Trophoblast cell (in vitro differentiated cells and primary cell): Measurements from ENCODE around the gene ERV3-1.
A peak's percentile ranks its signal among the peaks of the same experiment; 100 is the strongest.
"Not testable (repeated sequence)": the region's sequence is repeated elsewhere in the genome, so short reads cannot be mapped to it uniquely, and the experiment has no call there.

Source experiments
- DNase-seq, 2 donors: peaks; one replicate each; pipeline ENCODE4 v3.0.0-alpha.2; 2016
- H2AFZ ChIP-seq: 2 replicates; pipeline ENCODE4 v1.6.1; 2013; ENCODE audit warnings: low read length, moderate library complexity, mild to moderate bottlenecking; ENCODE audit not compliant: insufficient read depth, poor library complexity
- H2AK5ac ChIP-seq: 2 replicates; pipeline ENCODE4 v1.6.1; 2013; ENCODE audit warnings: mild to moderate bottlenecking, low read length
- H2BK120ac ChIP-seq: 2 replicates; pipeline ENCODE4 v1.6.1; 2013; ENCODE audit warnings: low read length, mild to moderate bottlenecking, moderate library complexity; ENCODE audit not compliant: insufficient read depth, poor library complexity
- H2BK12ac ChIP-seq: 2 replicates; pipeline ENCODE4 v1.6.1; 2013; ENCODE audit warnings: mild to moderate bottlenecking, low read length, moderate library complexity
- H2BK5ac ChIP-seq: 2 replicates; pipeline ENCODE4 v1.6.1; 2013; ENCODE audit warnings: low read length, low read depth, moderate library complexity, mild to moderate bottlenecking; ENCODE audit not compliant: poor library complexity
- H3K14ac ChIP-seq: 2 replicates; pipeline ENCODE4 v1.6.1; 2013; ENCODE audit warnings: mild to moderate bottlenecking, low read length
- H3K18ac ChIP-seq: 2 replicates; pipeline ENCODE4 v1.6.1; 2013; ENCODE audit warnings: mild to moderate bottlenecking, low read length
- H3K23ac ChIP-seq: 2 replicates; pipeline ENCODE4 v1.6.1; 2013; ENCODE audit warnings: low read length
- H3K27ac ChIP-seq: 2 replicates; pipeline ENCODE4 v1.5.1; 2013; ENCODE audit warnings: low read depth, mild to moderate bottlenecking, inconsistent platforms, low read length, moderate library complexity
- H3K27me3 ChIP-seq: 2 replicates; pipeline ENCODE4 v1.6.1; 2013; ENCODE audit warnings: inconsistent platforms, mild to moderate bottlenecking, low read length, moderate library complexity; ENCODE audit not compliant: insufficient read depth
- H3K36me3 ChIP-seq, 2 experiments: 1 replicate in 1 of 2; 2 replicates in 1 of 2; pipeline ENCODE4 v1.6.1; 2013; ENCODE audit warnings: low read length in 2 of 2, mild to moderate bottlenecking in 2 of 2, moderate library complexity in 1 of 2; ENCODE audit not compliant: insufficient read depth in 2 of 2, control insufficient read depth in 1 of 2
- H3K4ac ChIP-seq: 2 replicates; pipeline ENCODE4 v1.6.1; 2013; ENCODE audit warnings: low read depth, mild to moderate bottlenecking, low read length, moderate library complexity
- H3K4me1 ChIP-seq, 2 experiments: 1 replicate in 1 of 2; 2 replicates in 1 of 2; pipeline ENCODE4 v1.6.1; 2013; ENCODE audit warnings: low read length in 2 of 2, mild to moderate bottlenecking in 2 of 2, moderate library complexity in 1 of 2; ENCODE audit not compliant: insufficient read depth in 2 of 2, control insufficient read depth in 1 of 2
- H3K4me2 ChIP-seq: 2 replicates; pipeline ENCODE4 v1.6.1; 2013; ENCODE audit warnings: inconsistent platforms, mild to moderate bottlenecking, low read length, moderate library complexity
- H3K4me3 ChIP-seq: 2 replicates; pipeline ENCODE4 v1.5.1; 2013; ENCODE audit warnings: mild to moderate bottlenecking, low read depth, low read length, inconsistent platforms
- H3K79me1 ChIP-seq: one replicate; pipeline ENCODE4 v1.6.1; 2013; ENCODE audit warnings: low read length
- H3K79me2 ChIP-seq: 2 replicates; pipeline ENCODE4 v1.6.1; 2013; ENCODE audit warnings: low read length, mild to moderate bottlenecking; ENCODE audit not compliant: control insufficient read depth, insufficient read depth, poor library complexity
- H3K9ac ChIP-seq: 2 replicates; pipeline ENCODE4 v1.6.1; 2013; ENCODE audit warnings: mild to moderate bottlenecking, low read length
- H3K9me3 ChIP-seq: 2 replicates; pipeline ENCODE4 v1.6.1; 2013; ENCODE audit warnings: low read depth, mild to moderate bottlenecking, control low read depth, inconsistent platforms, low read length; ENCODE audit not compliant: insufficient read depth
- H4K12ac ChIP-seq: 2 replicates; pipeline ENCODE4 v1.6.1; 2013; ENCODE audit warnings: low read depth, mild to moderate bottlenecking, low read length, moderate library complexity
- H4K8ac ChIP-seq: 2 replicates; pipeline ENCODE4 v1.6.1; 2013; ENCODE audit warnings: low read depth, mild to moderate bottlenecking, low read length, moderate library complexity
- H4K91ac ChIP-seq: one replicate; pipeline ENCODE4 v1.6.1; 2013; ENCODE audit warnings: low read depth, mild to moderate bottlenecking, low read length, moderate library complexity
- WGBS: extraction: QIAGEN DNeasy Blood & Tissue Kit; methylation state at CpG from one replicate; pipeline ENCODE4 v1.1.7; 2013; ENCODE audit warnings: missing lambda C conversion rate; ENCODE audit not compliant: insufficient read length, insufficient coverage; ENCODE audit errors: extremely low coverage; 5-methylcytosine and 5-hydroxymethylcytosine counted together

The ERV3-1 gene

DNA sequence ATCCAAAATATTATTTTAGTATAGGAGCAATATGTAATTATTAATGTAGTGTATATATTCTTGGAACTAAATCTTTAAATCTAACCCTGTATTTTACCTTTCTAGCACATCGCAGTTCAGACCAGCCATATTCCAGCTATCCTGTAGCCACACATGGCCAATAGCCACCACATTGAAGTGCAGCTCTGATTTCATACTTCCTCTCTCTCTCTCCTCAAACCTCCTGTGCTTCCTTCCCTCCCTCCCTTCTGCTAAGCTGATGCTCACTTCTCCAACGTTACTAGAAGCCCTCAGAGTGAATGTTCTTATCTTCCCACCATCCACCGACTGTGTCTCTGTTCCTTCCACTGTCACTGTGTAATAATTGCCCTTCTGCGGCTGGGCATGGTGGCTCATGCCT is 549 bp upstream of the ERV3-1 start:
- WGBS, result no CpG with 5 or more reads among the region's 4 CpGs
- not testable (repeated sequence) for H3K4me2 ChIP-seq, H3K4ac ChIP-seq, H3K4me3 ChIP-seq, H3K36me3 ChIP-seq, H3K79me2 ChIP-seq, H2AFZ ChIP-seq, H2BK12ac ChIP-seq, H4K12ac ChIP-seq, H3K9me3 ChIP-seq, H3K18ac ChIP-seq, H3K14ac ChIP-seq, H3K27ac ChIP-seq, H2AK5ac ChIP-seq, DNase-seq, H4K91ac ChIP-seq, H3K27me3 ChIP-seq, H2BK5ac ChIP-seq, H2BK120ac ChIP-seq, H3K4me1 ChIP-seq, H3K79me1 ChIP-seq, H3K9ac ChIP-seq, H3K23ac ChIP-seq
- peak overlapping the region; percentile 80 for H4K8ac ChIP-seq

DNA sequence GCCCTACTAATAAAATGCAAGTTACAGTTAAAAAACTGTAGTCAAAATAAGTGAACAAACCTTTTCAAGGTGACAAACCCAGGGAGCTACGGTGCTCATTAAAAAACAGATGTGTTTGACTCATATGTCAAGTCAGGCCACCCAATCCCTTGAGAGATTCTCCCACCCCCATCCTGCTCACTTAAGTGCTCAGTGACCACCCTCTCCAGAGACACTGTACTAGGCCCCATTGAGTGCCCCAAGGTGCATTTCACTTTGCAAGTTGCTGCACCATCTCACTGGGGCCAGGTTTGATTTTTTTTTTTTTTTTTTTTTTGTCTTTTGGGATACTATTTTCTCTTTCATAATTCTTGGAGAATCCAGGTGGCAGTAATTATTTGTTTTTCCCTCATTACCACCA is 1.9 kb downstream of the ERV3-1 start:
- no peak overlapping the region for H4K12ac ChIP-seq
- H3K14ac ChIP-seq, result no peak overlapping the region
- H3K27ac ChIP-seq, result no peak overlapping the region
- peaks cover 3% of the 10 kb centered on the region for H3K9me3 ChIP-seq
- DNase-seq, result no peak
- no peak overlapping the region for H2AK5ac ChIP-seq
- H3K27me3 ChIP-seq, result no peaks in the 10 kb centered on the region
- no peak overlapping the region for H3K18ac ChIP-seq
- no peak overlapping the region for H3K23ac ChIP-seq
- H2BK12ac ChIP-seq, result no peak overlapping the region
- no peak overlapping the region for H2AFZ ChIP-seq
- H3K9ac ChIP-seq, result no peak overlapping the region
- H3K79me2 ChIP-seq, result peaks cover 7% of the 10 kb centered on the region
- H3K4ac ChIP-seq, result peak overlapping the region; percentile 78
- no peak overlapping the region for H3K4me3 ChIP-seq
- H3K4me1 ChIP-seq, result peaks cover 4 to 7% of the 10 kb centered on the region in 2 experiments
- H4K91ac ChIP-seq, result no peak overlapping the region
- H4K8ac ChIP-seq, result no peak overlapping the region
- H2BK5ac ChIP-seq, result no peak overlapping the region
- no CpG with 5 or more reads among the region's 1 CpG for WGBS
- peaks cover 5% of the 10 kb centered on the region for H3K79me1 ChIP-seq
- H3K36me3 ChIP-seq, result peaks cover 9 to 12% of the 10 kb centered on the region in 2 experiments
- peak overlapping the region; percentile 47 for H3K4me2 ChIP-seq
- H2BK120ac ChIP-seq, result no peak overlapping the region

DNA sequence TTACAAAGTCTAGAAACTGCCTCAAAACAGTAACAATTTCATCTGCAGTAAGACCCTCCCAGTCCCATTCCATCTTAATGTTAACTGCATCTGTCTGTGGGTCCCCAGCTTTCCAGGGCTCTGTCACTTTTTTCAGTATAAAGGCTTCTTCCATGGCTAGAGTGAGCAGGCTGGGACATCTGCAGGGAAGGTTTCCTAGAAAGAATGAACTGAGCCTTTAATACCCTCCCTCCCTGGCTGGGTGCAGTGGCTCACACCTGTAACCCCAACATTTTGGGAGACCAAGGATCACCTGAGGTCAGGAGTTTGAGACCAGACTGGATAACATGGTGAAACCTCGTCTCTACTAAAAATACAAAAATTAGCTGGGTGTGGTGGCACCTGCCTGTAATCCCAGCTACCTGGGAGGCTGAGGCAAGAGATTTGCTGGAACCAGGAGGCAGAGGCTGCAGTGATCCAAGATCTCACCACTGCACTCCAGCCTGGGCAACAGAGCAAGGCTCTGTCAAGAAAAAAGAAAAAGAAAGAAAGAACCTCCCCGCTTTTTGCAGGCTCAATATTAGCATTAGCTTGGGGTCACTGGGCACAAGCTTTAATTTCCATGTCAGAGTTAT is 3.4 kb downstream of the ERV3-1 start:
- H3K79me1 ChIP-seq, result peaks cover 12% of the 10 kb centered on the region
- peak overlapping the region; percentile 78 for H3K4ac ChIP-seq
- H3K27ac ChIP-seq, result no peak overlapping the region
- H2AK5ac ChIP-seq, result no peak overlapping the region
- peaks cover 13% of the 10 kb centered on the region for H3K79me2 ChIP-seq
- H4K91ac ChIP-seq, result no peak overlapping the region
- no peak overlapping the region for H3K4me2 ChIP-seq
- H3K4me3 ChIP-seq, result no peak overlapping the region
- H3K4me1 ChIP-seq, result peaks cover 12 to 17% of the 10 kb centered on the region in 2 experiments
- WGBS, result no CpG with 5 or more reads among the region's 2 CpGs
- no peak overlapping the region for H3K18ac ChIP-seq
- H2BK120ac ChIP-seq, result no peak overlapping the region
- H3K36me3 ChIP-seq, result peaks cover 19 to 20% of the 10 kb centered on the region in 2 experiments
- no peak overlapping the region for H2BK5ac ChIP-seq
- no peak overlapping the region for H2AFZ ChIP-seq
- no peak for DNase-seq
- no peak overlapping the region for H3K23ac ChIP-seq
- H3K27me3 ChIP-seq, result no peaks in the 10 kb centered on the region
- peaks cover 11% of the 10 kb centered on the region for H3K9me3 ChIP-seq
- no peak overlapping the region for H3K9ac ChIP-seq
- H4K8ac ChIP-seq, result no peak overlapping the region
- no peak overlapping the region for H3K14ac ChIP-seq
- no peak overlapping the region for H4K12ac ChIP-seq
- H2BK12ac ChIP-seq, result no peak overlapping the region

DNA sequence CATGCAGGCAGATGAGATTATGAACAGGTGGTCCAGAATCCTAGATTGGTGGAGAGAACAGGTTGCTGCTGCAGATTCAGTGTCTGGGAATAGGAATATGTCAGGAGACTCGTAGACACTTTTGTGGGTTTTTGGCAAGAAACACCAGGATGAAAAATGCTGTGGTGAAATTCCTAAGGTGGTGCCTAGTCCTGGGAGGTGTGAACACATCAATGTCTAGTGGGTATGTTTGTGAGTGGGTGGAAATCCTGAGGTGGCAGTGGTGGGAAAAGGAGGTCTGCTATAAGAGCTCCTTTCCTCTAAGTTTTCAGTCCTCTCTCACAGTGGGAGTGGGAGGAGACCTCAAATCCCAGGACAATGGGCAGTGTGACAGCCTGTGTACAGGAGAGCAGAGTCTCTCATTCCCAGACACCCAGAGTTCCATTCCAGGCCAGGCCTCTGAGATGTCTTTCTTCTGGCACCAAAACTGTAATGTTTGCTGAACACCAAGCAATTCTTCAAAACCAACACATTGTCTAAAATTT is 5.1 kb downstream of the ERV3-1 start:
- Histone ChIP-seq H2AFZ (no peak overlapping the region), H2BK120ac (no peak overlapping the region)
- WGBS, result no CpG with 5 or more reads among the region's 1 CpG

More for the DNA sequence above, 5.1 kb downstream of the ERV3-1 start:
- Histone ChIP-seq H4K8ac (no peak overlapping the region), H3K4me3 (no peak overlapping the region), H3K79me2 (peaks cover 11% of the 10 kb centered on the region), H4K12ac (no peak overlapping the region), H3K9ac (no peak overlapping the region), H4K91ac (no peak overlapping the region), H2AK5ac (no peak overlapping the region), H3K4me2 (no peak overlapping the region), H3K36me3 (peaks cover 29 to 30% of the 10 kb centered on the region in 2 experiments), H3K23ac (no peak overlapping the region), H3K27me3 (no peaks in the 10 kb centered on the region), H3K79me1 (peaks cover 11% of the 10 kb centered on the region), H3K4me1 (peaks cover 17 to 22% of the 10 kb centered on the region in 2 experiments), H3K18ac (no peak overlapping the region), H2BK5ac (no peak overlapping the region), H3K4ac (peak overlapping the region; percentile 21), H3K14ac (no peak overlapping the region), H3K9me3 (peaks cover 19% of the 10 kb centered on the region), H3K27ac (no peak overlapping the region), H2BK12ac (no peak overlapping the region)
- DNase-seq, result no peak
